ENCODE measurements around the gene MR1. TPM values are rescaled to one million over a fixed set of nuclear protein-coding genes. Genes with fewer than 3 reads are reported as not detected.
A peak's percentile ranks its signal among the peaks of the same experiment; 100 is the strongest.

The MR1 gene
- total and polyA plus RNA-seq, 2 of the 13 experiments (the other 11 are each of a cell fraction or from before 2014, with no cell fraction given), result 7.7 to 10.4 TPM

DNA sequence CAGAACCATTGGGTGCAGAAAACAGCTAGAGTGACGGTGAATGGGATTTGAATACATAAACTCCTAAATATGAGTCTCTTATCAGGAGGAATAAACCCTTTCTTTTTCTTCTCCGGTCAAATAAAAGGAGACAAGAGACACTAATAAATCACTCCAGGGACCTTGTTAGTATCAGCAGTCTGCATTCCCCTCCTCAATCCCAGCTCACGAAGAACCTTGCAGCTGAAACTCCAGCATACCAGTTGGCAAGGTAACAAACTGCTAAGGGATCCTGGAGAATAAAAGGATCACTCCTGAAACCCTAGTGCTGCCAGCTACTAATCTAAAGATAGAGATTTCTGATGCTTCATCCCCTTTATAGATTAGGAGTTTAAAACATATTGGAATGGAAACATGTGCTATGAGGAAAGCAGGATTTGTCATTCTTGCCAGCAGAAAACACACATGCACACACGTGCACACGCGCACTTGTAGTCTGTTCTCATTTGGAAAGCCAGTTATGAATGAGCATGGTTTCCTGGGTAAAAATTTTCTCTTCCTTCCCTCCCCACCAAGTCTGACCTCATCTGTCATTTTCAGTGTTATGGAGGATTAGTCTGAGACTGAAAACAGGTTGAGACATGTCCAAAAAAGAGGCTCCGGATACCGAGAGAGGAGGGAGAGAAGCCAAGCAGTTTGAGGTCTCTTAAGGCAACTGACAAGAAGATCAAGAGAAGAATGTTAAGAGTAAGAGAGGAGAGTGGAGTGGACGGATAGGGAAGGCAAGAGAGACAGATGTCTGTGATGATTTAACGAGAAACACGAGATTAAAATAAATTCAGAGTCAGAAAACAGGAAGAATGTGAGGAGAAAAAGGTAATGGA lies 65.6 kb downstream of the MR1 start:
- Histone ChIP-seq H3K4me2 (ENCODE audit: low read depth, low read length) (peak overlapping the region; percentile 16; the same call in 1 of the 2 replicates), H2AFZ (ENCODE audit: low read length) (no peak overlapping the region), H3K36me3 (replicated peaks in 1 of 2; ENCODE audit: control insufficient read depth in 1 of 2, insufficient read depth in 2 of 2, low read length in 2 of 2) (no peaks in the 10 kb centered on the region), H3K79me2 (ENCODE audit: insufficient read depth, low read length) (no peaks in the 10 kb centered on the region), H3K4me3 (replicated peaks in 1 of 3; ENCODE audit: insufficient read depth in 1 of 3, low read depth in 2 of 3, low read length in 3 of 3) (no peak overlapping the region), H3K27me3 (ENCODE audit: control insufficient read depth in 1 of 2, insufficient read depth in 2 of 2, low read length in 2 of 2) (peaks cover 0 to 4% of the 10 kb centered on the region in 2 experiments; a peak in 2 of 5 replicates), H4K20me1 (ENCODE audit: insufficient read depth, low read length) (no peaks in the 10 kb centered on the region), H3K4me1 (ENCODE audit: insufficient read depth, low read length) (peaks cover 77% of the 10 kb centered on the region), H3K9me3 (ENCODE audit: low read length) (no peaks in the 10 kb centered on the region), H3K9ac (ENCODE audit: insufficient read depth, low read depth, low read length) (no peak overlapping the region), H3K27ac (ENCODE audit: extremely low read length, insufficient read depth, low read length) (no peak overlapping the region)
- POLR2A ChIA-PET, result interaction anchor here (1.4 to 2.6 kb wide), 2 partner anchors 10 kb away, joined by 13 to 14 read pairs; partner anchors contain the start of gene IER5
- intact Hi-C loops (cut with micrococcal nuclease; ENCODE audit: unreplicated experiment) (no loop called here), in situ Hi-C loops (cut with HindIII; ENCODE audit: extremely low pct_ligation_motif_present, low pct_unique_long_range_greater_than_20kb) (no loop called here)
- CTCF ChIA-PET (ENCODE audit: low intra/inter-chr PET ratio, low total read pairs), result no interaction called here
- FAIRE-seq, result peak; percentile 44
- 45% methylated on average over 11 of the region's 11 CpGs for WGBS (ENCODE audit: low lambda C conversion rate)
- no TSS peak for BruUV-seq (replicated peaks)
- no peak for ATAC-seq
- DNase-seq (ENCODE audit: low spot score), result no peak
- TF ChIP-seq YEATS2 (CRISPR knock-in tag; IDR thresholded peaks at IDR 0.05; ENCODE audit: borderline replicate concordance) (no peak), ZNF335 (CRISPR knock-in tag; IDR thresholded peaks at IDR 0.05) (no peak), ATAD3A (CRISPR knock-in tag; IDR thresholded peaks at IDR 0.05) (no peak), GTF3A (CRISPR knock-in tag; conservative IDR thresholded peaks at IDR 0.05) (no peak)
- TF ChIP-seq, protein P1, sequence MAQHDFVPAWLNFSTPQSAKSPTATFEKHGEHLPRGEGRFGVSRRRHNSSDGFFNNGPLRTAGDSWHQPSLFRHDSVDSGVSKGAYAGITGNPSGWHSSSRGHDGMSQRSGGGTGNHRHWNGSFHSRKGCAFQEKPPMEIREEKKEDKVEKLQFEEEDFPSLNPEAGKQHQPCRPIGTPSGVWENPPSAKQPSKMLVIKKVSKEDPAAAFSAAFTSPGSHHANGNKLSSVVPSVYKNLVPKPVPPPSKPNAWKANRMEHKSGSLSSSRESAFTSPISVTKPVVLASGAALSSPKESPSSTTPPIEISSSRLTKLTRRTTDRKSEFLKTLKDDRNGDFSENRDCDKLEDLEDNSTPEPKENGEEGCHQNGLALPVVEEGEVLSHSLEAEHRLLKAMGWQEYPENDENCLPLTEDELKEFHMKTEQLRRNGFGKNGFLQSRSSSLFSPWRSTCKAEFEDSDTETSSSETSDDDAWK (CRISPR knock-in tag; IDR thresholded peaks at IDR 0.05), result no peak
- TF ChIP-seq, protein P2, sequence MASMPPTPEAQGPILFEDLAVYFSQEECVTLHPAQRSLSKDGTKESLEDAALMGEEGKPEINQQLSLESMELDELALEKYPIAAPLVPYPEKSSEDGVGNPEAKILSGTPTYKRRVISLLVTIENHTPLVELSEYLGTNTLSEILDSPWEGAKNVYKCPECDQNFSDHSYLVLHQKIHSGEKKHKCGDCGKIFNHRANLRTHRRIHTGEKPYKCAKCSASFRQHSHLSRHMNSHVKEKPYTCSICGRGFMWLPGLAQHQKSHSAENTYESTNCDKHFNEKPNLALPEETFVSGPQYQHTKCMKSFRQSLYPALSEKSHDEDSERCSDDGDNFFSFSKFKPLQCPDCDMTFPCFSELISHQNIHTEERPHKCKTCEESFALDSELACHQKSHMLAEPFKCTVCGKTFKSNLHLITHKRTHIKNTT (CRISPR knock-in tag; IDR thresholded peaks at IDR 0.05), result no peak
- TF ChIP-seq, protein P3, sequence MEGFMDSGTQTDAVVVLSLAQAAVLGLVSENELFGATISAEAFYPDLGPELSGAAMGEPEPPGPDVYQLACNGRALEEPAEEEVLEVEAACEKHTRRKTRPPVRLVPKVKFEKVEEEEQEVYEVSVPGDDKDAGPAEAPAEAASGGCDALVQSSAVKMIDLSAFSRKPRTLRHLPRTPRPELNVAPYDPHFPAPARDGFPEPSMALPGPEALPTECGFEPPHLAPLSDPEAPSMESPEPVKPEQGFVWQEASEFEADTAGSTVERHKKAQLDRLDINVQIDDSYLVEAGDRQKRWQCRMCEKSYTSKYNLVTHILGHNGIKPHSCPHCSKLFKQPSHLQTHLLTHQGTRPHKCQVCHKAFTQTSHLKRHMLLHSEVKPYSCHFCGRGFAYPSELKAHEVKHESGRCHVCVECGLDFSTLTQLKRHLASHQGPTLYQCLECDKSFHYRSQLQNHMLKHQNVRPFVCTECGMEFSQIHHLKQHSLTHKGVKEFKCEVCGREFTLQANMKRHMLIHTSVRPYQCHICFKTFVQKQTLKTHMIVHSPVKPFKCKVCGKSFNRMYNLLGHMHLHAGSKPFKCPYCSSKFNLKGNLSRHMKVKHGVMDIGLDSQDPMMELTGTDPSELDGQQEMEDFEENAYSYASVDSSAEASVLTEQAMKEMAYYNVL (CRISPR knock-in tag; IDR thresholded peaks at IDR 0.05; ENCODE audit: borderline replicate concordance), result no peak
- TF ChIP-seq, protein P4, sequence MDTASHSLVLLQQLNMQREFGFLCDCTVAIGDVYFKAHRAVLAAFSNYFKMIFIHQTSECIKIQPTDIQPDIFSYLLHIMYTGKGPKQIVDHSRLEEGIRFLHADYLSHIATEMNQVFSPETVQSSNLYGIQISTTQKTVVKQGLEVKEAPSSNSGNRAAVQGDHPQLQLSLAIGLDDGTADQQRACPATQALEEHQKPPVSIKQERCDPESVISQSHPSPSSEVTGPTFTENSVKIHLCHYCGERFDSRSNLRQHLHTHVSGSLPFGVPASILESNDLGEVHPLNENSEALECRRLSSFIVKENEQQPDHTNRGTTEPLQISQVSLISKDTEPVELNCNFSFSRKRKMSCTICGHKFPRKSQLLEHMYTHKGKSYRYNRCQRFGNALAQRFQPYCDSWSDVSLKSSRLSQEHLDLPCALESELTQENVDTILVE (CRISPR knock-in tag; IDR thresholded peaks at IDR 0.05), result no peak
- TF ChIP-seq, protein P5, sequence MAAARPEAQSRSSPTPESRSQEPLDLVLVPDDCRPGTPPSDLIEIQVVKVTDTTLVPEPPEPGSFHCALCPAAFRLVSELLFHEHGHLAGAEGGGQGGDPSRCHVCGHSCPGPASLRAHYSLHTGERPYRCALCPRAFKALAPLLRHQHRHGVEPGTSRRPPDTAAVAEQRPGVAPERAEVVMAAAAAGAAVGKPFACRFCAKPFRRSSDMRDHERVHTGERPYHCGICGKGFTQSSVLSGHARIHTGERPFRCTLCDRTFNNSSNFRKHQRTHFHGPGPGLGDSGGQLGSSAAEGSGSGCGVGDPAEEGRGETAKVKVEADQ (CRISPR knock-in tag; IDR thresholded peaks at IDR 0.05; ENCODE audit: borderline replicate concordance), result no peak
